Umbilical cord (tissue), 2 donors: ENCODE data around the gene F10. TPM values are rescaled to one million over a fixed set of nuclear protein-coding genes. Genes with fewer than 3 reads are reported as not detected.
"Not testable (repeated sequence)": the region's sequence is repeated elsewhere in the genome, so short reads cannot be mapped to it uniquely, and the experiment has no call there.

ENCODE experiments used
- DNase-seq: peaks from one replicate; pipeline ENCODE4 v3.0.0-alpha.2; 2015; ENCODE audit warnings: low spot score
- total RNA-seq: library from RNA; depleted of rRNA; stranded (reverse); fragments of >200 nt; gene quantifications from one replicate; pipeline ENCODE4 v1.2.3, GENCODE V29; 2014; ENCODE audit warnings: low replicate concordance; ENCODE audit not compliant: insufficient read depth

F10 gene
- total RNA-seq, 1 donor from 2014 or later = 31.3 TPM

DNA sequence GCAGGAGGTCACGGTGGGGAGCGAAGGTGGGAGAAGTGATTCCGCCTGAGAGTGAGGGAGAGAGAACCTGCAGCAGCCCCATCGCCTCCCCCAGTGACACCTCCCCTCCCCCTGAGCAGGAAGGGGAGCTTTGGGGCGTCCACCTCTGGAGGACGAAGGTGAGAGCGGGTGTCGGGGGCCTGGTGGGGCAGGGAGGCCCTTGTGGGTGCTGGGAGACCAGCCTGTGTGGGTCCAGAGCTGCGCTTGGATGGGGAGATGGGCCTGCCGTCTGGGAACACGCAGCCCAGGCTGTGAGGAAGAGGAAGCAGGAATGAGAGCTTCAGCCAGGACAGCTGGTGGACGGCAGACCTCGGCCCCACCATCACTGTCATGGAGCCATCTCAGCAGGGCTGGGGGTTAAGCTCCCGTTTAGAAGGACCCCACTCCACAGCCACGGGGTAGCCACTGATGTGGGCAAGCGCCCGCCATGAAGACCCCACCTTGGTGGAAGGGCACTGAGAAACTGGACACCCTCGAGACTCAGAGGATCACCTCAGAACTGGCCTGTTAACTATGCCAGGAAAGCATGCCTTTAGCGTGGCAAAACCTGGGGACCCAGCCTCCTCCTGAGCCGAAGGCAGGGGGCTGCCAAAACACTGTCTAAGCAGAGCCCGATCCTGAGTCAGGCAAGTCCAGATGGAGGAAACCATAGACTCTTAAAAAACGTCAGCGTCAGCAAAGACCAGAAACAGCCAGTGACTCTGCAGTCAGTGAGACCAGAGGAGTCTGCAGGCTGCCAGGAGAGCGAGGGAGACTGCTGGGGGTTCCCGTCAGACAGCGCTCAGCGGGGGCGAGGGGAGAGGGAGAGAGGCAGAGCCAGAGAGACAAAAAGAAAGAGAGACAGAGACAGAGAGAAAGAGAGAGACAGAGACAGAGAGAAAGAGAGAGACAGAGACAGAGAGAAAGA, 29.4 kb downstream of the F10 start:
- DNase-seq = peak; percentile 76

DNA sequence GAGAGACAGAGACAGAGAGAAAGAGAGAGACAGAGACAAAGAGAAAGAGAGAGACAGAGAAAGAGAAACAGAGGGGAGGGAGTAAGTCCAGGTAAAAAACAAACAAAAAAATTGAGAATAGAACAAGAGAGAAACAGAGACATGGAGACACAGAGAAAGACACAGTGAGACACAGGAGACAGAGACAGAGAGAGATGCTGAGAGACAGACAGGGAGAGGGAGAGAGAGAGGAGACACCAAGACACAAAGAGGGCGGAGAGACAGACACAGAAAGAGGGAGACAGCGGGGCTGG, 30.0 kb downstream of the F10 start:
- no peak for DNase-seq

DNA sequence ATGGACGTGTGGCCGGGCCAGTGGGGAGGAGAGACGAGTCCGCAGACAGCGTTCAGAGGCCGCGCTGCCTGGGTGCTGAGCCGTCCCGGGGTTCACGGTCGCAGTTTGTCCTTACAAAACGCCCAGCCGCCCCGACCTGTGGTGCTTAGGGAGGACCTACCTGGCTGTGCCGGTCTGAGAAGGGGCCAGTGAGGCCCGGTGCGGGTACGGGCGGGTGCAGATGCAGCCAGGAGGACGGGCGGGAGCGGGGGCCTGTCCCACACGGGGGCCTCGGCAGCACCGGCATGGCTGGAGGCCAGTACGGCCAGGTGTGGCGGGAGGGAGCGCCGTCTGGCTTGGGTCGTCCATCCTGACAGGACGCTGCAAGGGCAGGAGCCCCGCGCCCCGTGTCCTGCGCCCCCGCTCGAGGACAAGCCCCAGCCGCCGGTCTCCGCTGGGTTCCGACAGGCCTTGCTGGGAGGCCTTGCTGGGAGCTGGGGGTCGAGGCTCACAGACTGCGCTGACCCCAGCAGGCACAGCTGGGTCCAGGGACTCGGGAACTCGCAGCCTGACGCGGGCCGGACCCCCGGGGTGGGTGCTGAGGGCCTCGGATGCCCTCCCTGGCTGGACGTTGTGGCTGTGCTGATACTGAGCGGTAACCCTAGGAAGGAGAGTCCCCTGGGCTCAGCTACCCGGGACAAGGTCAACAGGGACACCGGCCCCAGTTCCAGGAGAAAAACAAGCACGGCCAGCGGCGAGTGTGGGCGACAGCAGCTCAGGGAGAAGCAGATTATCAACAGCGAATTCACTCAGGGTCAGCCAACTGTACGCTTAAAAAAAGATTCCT, 30.6 kb downstream of the F10 start:
- DNase-seq = peak; percentile 46

DNA sequence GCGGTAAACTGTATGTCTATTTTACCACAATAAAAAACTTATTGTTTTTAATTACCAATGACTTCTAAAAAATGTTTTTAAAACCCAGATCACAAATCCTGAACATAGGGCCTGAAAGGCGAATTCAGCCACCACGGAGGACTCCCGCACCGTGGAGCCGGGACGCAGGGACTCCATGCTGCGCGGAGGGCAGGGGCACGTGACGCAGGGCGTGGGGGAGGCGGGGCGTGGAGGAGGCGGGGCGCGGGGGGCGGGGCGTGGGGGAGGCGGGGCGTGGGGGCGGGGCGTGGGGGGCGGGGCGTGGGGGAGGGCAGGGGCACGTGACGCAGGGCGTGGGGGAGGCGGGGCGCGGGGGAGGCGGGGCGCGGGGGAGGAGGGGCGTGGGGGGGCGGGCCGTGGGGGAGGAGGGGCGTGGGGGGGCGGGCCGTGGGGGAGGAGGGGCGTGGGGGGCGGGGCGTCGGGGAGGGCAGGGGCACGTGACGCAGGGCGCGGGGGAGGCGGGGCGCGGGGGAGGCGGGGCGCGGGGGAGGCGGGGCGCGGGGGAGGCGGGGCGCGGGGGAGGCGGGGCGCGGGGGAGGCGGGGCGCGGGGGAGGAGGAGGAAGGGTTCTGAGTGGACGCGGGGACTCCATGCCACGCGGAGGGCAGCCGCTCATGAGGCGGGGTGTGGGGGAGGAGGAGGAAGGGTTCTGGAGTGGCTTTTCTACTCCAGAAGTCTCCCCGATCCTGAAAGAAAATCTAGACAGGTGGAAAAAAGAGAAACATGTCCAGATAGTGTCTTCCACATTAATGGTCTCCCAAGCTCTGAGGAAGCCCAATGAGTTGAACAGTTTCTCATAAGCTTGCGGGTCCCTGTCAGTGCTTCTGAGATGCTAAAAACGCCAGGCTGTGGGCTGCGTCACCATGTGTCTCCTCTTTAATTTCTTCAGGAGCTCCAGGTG, 31.5 kb downstream of the F10 start:
- DNase-seq = peak; percentile 78

DNA sequence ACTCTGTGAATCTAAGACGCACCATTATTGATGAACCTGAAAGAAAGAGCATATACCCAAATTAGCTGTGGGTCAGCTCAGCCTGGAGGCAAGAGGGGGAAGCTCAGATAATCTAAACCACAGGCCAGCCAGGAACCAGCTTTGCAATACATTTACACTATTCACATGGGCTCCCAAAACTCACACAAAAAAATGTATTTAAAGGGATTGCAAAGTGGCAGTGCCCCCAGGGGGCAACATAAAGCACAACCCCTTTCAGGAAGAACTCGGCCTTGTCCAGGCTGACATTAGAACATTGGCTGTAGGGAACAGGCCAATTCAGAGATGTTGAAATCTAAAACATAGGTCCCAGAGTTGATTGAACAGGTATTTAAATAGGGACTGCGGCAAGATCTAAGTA, 32.6 kb downstream of the F10 start:
- DNase-seq = no peak

DNA sequence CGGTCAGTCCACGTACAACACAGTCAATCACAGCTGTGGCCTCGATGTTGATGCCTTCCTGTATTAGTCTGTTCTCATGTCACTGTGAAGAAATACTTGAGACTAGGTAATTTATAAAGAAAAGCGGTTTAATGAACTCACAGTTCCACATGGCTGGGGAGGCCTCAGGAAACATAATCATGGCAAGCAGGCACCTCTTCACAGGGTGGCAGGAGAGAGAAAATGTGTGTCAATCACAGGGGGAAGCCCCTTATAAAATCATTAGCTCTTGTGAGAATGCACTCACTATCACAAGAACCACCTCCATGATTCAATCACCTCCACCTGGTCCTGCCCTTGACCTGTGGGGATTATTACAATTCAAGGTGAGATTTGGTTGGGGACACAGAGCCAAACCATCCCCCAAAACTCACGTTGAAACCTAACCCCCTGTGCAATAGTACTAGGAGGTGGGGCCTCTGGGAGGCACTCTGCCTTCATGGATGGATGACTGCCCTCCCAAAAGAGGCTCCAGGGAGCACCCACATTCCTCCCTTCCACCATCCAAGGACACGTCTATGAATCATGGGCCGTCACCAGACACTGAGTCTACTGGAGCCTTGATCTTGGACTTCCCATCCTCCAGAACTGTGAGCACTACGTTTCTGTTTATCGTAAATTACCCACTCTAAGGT, 33.5 kb downstream of the F10 start:
- DNase-seq = no peak

DNA sequence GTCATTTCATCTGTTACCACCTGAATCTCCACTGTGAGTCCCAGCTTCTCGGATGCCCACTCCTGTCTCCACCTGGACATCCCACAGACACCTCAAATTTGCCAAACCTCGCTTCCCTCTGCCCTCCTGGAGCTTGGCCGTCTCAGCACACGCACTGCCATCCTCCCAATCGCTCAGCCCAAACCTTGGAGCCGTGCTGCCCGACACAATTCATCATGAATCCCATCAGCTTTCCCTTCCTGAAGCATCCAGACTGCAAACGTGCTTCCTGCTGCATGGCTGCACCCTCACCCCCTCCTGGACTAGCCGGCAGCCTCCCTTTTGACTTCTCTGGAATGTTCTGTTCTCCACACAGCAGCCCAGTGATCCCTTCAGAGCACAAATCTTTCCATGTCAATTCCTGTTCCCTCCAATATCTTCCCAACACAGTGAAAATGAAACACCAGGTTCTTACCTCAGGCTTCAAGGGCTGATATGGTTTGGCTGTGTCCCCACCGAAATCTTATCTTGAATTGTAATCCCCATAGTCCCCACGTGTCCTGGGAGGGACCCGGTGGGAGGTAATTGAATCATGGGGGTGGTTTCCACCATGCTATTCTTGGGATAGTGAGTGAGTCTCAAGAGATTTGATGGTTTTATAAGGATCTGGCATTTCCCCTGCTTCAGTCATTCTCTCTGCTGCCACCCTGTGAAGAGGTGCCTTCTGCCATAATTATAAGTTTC, 34.8 kb downstream of the F10 start:
- DNase-seq = no peak

DNA sequence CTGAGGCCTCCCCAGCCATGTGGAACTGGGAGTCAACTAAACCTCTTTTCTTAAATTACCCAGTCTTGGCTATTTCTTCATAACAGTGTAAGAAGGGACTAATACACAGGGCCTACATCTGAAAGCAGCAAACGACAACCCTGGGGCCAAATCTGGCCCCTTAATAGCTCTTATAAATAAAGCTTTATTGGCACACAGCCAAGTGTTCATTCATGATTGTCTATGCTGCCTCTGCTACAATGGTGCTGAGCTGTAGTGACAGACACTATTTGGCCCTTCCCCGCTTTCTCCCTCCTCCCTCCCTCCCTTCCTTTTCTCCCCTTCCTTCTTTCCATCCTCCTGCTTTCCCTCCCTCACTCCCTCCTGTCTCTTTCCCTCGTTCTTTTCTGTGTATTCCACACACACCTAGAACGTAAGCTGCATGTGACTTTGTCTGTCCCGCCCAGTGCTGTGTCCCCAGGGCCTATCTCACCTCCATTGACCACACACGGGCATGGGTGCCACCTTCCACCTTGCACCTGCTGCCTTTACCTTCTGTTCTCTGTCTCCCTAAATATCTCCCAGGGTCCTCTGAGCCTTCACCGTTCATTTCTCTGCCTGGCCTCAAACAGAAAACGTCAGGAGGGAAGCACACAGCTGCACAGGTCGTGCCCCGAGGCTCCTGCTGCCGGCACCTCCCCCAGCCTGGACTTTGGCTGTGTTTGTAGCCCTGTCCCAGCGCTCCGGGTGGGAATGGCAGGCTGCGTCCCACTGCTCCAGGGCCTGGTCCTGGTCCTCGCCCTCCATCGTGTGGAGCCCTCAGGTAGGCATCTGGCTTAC, 35.5 kb downstream of the F10 start, which contains the start of gene PROZ:
Gene PROZ (plus strand): TSS at position 720 of the 819 bp plus-strand sequence. CDS start 13 bp downstream, at position 733.
- no peak for DNase-seq

DNA sequence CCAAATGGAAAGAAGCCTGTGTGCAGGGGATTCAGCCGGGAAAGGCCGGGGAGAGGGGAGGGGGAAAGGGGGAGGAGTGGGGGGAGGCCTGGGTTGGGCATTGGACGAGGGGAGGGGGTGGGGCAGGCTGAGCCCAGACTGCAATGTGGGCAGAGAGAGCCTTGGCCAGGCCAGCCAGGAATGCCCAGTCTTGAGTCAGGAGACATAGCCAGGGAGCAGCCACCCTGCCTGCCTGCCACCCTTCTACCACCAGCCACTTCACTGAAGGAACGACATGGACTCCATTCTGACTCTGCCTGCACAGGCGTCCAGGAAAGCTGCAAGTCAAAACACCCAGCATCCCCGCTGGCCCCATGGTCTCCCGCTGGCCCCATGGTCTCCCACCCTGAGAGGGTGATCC, 36.3 kb downstream of the F10 start:
- no peak for DNase-seq

DNA sequence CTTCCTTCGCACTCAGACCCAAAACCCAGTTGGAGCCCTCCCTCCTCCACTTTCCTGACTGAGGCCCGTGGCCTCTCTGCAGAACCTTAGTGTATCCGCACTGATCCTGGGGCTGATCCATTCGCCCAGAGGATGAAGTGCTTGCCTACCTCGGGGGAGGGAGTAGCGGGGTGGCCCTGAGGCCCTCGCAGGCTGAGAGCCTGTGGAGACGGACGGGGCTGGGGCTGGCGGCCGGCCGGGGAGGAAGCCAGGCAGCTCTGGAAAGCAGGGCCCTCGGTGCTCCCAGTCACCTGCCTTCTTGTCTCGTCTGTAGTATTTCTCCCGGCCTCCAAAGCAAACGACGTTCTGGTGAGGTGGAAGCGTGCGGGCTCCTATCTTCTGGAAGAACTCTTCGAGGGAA, 37.1 kb downstream of the F10 start:
- no peak for DNase-seq

DNA sequence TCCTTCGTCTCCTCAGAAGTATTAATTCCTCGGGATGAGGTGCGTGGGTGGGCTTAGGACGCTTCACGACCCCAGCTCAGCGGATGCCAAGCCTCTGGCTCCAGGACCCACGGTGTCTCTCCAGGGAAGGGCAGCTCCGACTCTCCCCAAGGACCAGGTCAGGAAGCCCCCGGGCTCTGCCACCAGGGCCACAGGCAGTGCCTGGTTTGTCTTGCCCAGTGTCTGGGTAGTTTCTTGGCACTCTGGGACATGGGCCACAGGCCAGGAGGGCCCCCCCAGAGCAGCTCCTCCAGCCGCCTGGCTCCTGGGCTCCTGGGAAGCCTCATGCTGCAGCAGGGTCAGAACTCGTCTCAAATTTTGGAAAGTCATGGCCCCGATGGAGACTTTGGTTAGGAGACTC, 38.4 kb downstream of the F10 start:
- no peak for DNase-seq

DNA sequence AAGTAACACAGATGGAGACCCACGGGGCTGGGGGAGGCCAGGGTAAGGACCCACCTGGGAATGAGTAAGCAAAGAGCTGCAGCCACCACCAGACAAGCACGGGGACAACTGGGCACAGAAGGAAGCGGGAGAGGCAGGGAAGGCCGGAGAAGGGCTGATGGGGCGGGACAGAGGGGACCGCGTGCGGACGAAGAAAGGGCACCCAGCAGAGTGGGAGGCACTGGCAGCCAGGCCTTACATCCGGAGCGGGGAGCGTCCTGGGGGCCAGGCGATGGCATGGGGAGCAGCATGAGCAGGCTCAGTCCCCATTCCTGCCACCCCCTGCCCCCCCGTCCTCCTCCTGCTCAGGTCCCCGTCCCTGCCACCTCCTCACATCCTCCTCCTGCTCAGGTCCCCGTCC, 38.8 kb downstream of the F10 start:
- no peak for DNase-seq

DNA sequence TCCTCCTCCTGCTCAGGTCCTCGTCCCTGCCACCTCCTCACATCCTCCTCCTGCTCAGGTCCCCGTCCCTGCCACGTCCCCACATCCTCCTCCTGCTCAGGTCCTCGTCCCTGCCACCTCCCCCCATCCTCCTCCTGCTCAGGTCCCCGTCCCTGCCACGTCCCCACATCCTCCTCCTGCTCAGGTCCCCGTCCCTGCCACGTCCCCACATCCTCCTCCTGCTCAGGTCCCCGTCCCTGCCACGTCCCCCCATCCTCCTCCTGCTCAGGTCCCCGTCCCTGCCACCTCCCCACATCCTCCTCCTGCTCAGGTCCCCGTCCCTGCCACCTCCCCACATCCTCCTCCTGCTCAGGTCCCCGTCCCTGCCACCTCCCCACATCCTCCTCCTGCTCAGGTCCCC, 39.4 kb downstream of the F10 start:
- DNase-seq = not testable (repeated sequence)

DNA sequence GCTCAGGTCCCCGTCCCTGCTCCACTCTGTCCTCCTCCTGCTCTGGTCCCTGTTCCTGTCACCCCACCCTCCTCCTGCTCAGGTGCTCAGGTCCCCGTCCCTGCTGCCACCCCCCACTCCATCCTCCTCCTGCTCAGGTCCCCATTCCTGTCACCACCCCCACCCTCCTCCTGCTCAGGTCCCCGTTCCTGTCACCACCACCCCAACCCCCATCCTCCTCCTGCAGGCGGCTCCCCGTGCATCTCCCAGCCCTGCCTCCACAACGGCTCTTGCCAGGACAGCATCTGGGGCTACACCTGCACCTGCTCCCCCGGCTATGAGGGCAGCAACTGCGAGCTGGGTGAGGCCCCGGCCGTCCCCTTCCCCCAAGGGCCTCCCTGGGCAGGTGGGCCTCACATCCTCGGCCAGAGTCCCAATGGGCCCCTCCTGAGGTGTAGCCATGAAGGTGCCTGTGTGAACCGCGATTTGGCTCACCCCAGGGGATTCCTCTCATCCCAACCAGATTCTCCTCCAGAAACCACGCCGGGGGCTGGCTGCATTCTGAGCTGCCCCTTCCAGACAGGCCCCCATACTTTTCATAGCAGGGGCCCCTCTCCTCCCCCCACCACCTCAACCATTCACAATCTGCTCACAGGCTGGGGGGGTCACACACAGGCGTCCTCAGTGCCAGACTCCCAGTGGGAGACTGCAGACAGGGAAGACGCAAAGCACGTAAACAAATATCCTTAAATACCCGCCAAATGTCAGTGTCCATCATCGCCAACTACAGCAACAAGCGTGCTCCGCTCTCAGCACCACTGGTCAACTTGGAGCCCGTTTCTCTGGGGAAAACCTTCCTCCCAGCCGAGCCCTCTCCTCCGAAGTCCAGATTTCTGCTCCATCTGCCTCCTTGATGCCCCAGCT, 40.4 kb downstream of the F10 start:
- DNase-seq = no peak

DNA sequence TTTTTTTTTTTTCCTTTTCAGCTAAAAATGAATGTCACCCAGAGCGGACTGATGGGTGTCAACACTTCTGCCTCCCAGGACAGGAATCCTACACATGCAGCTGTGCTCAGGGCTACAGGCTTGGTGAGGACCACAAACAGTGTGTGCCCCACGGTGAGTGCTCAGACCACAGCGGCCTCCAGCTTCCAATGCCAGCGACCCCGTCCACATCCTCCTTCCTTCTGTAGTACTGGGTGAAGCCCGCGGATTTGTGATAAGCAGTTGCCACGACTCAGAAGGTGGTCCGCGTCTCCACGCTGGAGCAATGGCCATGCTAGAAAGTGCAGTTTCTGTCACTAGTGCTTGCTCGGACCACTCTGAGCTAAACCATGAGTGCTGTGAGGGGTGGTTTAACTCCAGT, 41.9 kb downstream of the F10 start:
- no peak for DNase-seq

DNA sequence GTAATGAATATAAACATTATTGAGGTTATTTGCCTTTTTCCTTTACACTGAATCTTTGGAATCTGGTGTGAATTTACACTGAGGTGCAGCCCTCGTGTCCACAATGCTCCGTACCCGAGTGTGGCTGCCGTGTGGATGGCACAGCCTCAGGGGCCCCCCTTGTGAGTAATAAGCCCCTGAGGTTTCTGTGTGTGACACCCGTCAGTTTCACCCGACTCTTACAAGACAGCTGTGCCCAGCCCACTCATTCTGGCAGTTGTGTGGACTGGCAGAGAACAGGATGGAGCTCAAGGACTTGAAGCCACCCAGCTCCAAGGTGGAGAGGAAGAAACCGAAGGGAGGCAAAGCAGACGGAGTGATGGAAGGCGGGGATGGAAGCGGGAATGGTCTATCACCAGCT, 43.7 kb downstream of the F10 start:
- no peak for DNase-seq

DNA sequence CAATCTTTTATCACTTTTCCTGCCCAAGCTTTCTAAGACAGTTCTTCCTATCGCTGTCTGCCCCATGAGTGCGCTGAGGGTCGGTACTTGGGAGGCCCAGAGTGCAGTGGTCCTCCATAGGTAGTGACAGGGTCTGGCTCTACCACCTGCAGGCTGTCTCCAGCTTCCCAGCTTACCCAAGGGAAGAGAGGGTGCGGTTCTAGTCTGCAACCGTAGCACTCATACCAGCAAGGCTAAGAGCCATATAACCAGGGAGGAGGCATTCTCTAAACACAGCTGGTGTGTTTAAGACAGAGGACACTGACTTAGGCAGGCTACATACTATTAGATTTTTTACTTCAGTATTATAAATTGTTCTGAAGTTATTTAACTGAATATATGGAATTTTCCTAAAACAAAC, 44.1 kb downstream of the F10 start:
- no peak for DNase-seq

DNA sequence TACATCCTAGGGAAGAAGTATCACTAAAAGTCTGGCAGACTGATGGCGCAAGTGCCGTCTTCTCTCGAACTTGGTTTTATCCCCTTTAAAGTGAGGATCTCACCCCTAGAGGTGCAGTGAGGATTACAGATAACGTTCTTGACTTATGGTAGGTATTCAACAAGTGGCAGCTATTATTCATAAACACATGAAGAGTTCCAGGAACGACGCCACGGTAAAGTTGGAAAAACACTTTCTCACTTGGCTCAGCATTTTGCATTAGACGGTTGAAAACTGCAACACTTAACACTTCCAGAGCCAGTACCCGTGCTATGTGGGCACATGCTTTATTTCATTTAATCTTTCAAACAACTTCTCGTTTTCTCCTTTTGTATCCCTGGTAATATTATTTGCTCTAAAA, 44.6 kb downstream of the F10 start:
- no peak for DNase-seq

DNA sequence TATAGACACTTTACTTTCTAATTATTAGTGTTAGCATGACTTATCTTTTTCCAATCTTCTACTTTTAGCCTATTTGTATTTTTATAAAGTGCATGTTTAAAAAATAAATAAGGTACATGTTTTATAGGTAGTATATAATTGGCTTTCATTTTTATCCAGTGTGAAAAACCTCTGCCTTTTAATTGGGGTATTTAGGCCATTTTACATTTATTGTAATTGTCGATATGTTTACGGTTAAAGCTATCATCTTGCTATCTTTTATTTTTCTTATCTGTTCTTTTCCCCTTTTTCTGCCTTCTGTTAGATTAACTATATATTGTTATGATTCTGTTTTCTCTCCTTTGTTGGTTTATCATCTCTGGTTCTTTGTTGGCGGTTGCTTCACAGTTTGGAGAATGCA, 45.0 kb downstream of the F10 start:
- no peak for DNase-seq
